Keratinocyte (primary cell): ENCODE measurements around the gene FIP1L1. TPM values are rescaled to one million over a fixed set of nuclear protein-coding genes. Genes with fewer than 3 reads are reported as not detected.

Source experiments
- DNase-seq: peaks from one replicate; pipeline ENCODE4 v3.0.0-alpha.2; 2011; ENCODE audit warnings: low read depth, missing footprints, low spot score
- FAIRE-seq: peaks from 2 replicates; lab custom pipeline; 2011; peaks lifted over from hg19 to GRCh38; lab: Jason Lieb, UNC
- H2AFZ ChIP-seq: 2 replicates; pipeline ENCODE4 v1.6.0; 2012; ENCODE audit warnings: low read length, control low read depth, inconsistent platforms; ENCODE audit not compliant: control insufficient read depth
- H3K27ac ChIP-seq: 2 replicates; pipeline ENCODE4 v1.5.1; 2011; ENCODE audit warnings: low read length; ENCODE audit not compliant: control insufficient read depth, insufficient read depth
- H3K27me3 ChIP-seq: 3 replicates; pipeline ENCODE4 v1.6.0; 2011; ENCODE audit warnings: low read length; ENCODE audit not compliant: control insufficient read depth, insufficient read depth; ENCODE audit errors: extremely low read depth
- H3K36me3 ChIP-seq, 2 experiments: 2 replicates in 1 of 2; 3 replicates in 1 of 2; pipeline ENCODE4 v1.5.1; 2011; ENCODE audit warnings: low read length in 2 of 2, mild to moderate bottlenecking in 1 of 2; ENCODE audit not compliant: control insufficient read depth in 2 of 2, insufficient read depth in 2 of 2; ENCODE audit errors: extremely low read depth in 1 of 2
- H3K4me1 ChIP-seq: 3 replicates; pipeline ENCODE4 v1.5.1; 2011; ENCODE audit warnings: low read length; ENCODE audit not compliant: control insufficient read depth, insufficient read depth; ENCODE audit errors: extremely low read depth
- H3K4me2 ChIP-seq: 3 replicates; pipeline ENCODE4 v1.6.0; 2011; ENCODE audit warnings: low read depth, low read length; ENCODE audit not compliant: control insufficient read depth, insufficient read depth; ENCODE audit errors: extremely low read depth
- H3K4me3 ChIP-seq, 3 experiments: fragments of 200-600 bp in 1 of 3; sonication (generic) in 1 of 3; 2 replicates in 2 of 3; 3 replicates in 1 of 3; pipeline ENCODE4 v1.5.1; 2011 to 2016; ENCODE audit warnings: low read length in 3 of 3, mild to moderate bottlenecking in 3 of 3, control low read depth in 2 of 3, inconsistent platforms in 1 of 3, low read depth in 1 of 3, mixed read lengths in 1 of 3, mixed run types in 1 of 3, moderate library complexity in 1 of 3; ENCODE audit not compliant: control insufficient read depth in 2 of 3, insufficient read depth in 2 of 3; ENCODE audit errors: extremely low read depth in 1 of 3
- H3K79me2 ChIP-seq: 2 replicates; pipeline ENCODE4 v1.6.0; 2012; ENCODE audit warnings: low read length; ENCODE audit not compliant: control insufficient read depth, insufficient read depth
- H3K9ac ChIP-seq: 3 replicates; pipeline ENCODE4 v1.6.0; 2011; ENCODE audit warnings: low read length; ENCODE audit not compliant: control insufficient read depth, insufficient read depth; ENCODE audit errors: extremely low read depth
- H3K9me1 ChIP-seq: 3 replicates; pipeline ENCODE4 v1.6.0; 2011; ENCODE audit warnings: low read length; ENCODE audit not compliant: control insufficient read depth, insufficient read depth; ENCODE audit errors: extremely low read depth
- H3K9me3 ChIP-seq: 2 replicates; pipeline ENCODE4 v1.5.1; 2012; ENCODE audit warnings: low read depth, low read length; ENCODE audit not compliant: control insufficient read depth
- H4K20me1 ChIP-seq: 3 replicates; pipeline ENCODE4 v1.6.0; 2011; ENCODE audit warnings: low read length; ENCODE audit not compliant: control insufficient read depth, insufficient read depth; ENCODE audit errors: extremely low read depth
- EZH2 ChIP-seq: IDR thresholded peaks from one replicate; pipeline ENCODE4 v1.6.1; 2012; ENCODE audit warnings: inconsistent platforms, mild to moderate bottlenecking, low read length, moderate library complexity
- dilution Hi-C: fragments of 300-500 bp; cut with MboI; formaldehyde crosslinking; loops from one replicate; pipeline ENCODE4 v1.7.0; 2020; ENCODE audit warnings: low sequenced_read_pairs; ENCODE audit not compliant: extremely low pct_ligation_motif_present
- polyA plus RNA-seq, 5 experiments: library from polyadenylated mRNA; depleted of rRNA in 3 of 5; stranded (reverse) in 3 of 5; stranded (forward) in 1 of 5; unstranded in 1 of 5; fragments of >200 nt; gene quantifications; 1 replicate in 1 of 5; 2 replicates in 3 of 5; 3 replicates in 1 of 5; pipeline versions ENCODE4 v1.2.1 to v1.2.3, GENCODE V29; 2011 to 2012; ENCODE audit warnings: missing spikeins in 2 of 5, low read depth in 1 of 5, low replicate concordance in 1 of 5
- TF ChIP-seq, protein P1 (sequence below), 3 experiments: IDR thresholded peaks in 1 of 3; conservative IDR thresholded peaks in 1 of 3; optimal IDR thresholded peaks in 1 of 3; 2 replicates in 2 of 3; 3 replicates in 1 of 3; pipeline versions ENCODE3 to v1.5.1; 2011; ENCODE audit warnings: low read length in 3 of 3, mild to moderate bottlenecking in 3 of 3, moderate library complexity in 2 of 3, control low read depth in 1 of 3, inconsistent platforms in 1 of 3; ENCODE audit not compliant: insufficient read depth in 2 of 3; ENCODE audit errors: extremely low read depth in 1 of 3

The FIP1L1 gene
- polyA plus RNA-seq, 1 donor (not counting 4 experiments of a cell fraction or from before 2014, with no cell fraction given), result 36.7 TPM

DNA sequence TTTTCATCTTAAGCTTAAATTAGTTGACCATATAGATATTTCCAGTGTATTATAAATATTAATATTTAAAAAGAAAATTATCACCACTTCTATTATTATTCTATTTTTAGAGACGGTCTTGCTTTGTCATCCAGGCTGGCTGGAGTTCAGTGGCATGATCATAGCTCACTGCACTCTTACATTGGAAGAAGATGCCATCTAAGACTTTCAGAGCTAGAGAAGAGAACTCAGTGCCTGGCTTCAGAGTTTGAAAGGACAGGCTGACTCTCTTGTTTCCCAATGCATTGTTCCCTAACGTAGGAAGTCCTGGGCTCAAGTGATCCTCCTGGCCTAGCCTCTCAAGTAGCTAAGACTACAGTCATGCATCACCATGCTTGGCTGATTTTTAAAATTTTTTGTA lies 75.9 kb downstream of the FIP1L1 start:
- H3K4me1 ChIP-seq, result no peaks in the 10 kb centered on the region
- no peaks in the 10 kb centered on the region for H3K27me3 ChIP-seq
- peak; percentile 29 for FAIRE-seq
- no peaks in the 10 kb centered on the region for H3K9me1 ChIP-seq
- no peak overlapping the region for H3K9ac ChIP-seq
- H4K20me1 ChIP-seq, result no peaks in the 10 kb centered on the region
- no peak overlapping the region for H2AFZ ChIP-seq
- no peak overlapping the region for H3K27ac ChIP-seq
- dilution Hi-C loops, result no loop called here
- H3K36me3 ChIP-seq, result peaks cover 6 to 8% of the 10 kb centered on the region in 2 experiments
- H3K9me3 ChIP-seq, result no peaks in the 10 kb centered on the region
- no peaks in the 10 kb centered on the region for H3K79me2 ChIP-seq
- no peak for DNase-seq
- H3K4me3 ChIP-seq, result no peak overlapping the region
- TF ChIP-seq EZH2, result no peak
- TF ChIP-seq, protein P1, sequence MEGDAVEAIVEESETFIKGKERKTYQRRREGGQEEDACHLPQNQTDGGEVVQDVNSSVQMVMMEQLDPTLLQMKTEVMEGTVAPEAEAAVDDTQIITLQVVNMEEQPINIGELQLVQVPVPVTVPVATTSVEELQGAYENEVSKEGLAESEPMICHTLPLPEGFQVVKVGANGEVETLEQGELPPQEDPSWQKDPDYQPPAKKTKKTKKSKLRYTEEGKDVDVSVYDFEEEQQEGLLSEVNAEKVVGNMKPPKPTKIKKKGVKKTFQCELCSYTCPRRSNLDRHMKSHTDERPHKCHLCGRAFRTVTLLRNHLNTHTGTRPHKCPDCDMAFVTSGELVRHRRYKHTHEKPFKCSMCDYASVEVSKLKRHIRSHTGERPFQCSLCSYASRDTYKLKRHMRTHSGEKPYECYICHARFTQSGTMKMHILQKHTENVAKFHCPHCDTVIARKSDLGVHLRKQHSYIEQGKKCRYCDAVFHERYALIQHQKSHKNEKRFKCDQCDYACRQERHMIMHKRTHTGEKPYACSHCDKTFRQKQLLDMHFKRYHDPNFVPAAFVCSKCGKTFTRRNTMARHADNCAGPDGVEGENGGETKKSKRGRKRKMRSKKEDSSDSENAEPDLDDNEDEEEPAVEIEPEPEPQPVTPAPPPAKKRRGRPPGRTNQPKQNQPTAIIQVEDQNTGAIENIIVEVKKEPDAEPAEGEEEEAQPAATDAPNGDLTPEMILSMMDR (optimal IDR thresholded peaks at IDR 0.05 in 1 of 3, IDR thresholded peaks at IDR 0.05 in 1 of 3, conservative IDR thresholded peaks at IDR 0.05 in 1 of 3; ENCODE audit: extremely low read depth in 1 of 3, insufficient read depth in 2 of 3, low read length in 3 of 3), result no peak
- no peak overlapping the region for H3K4me2 ChIP-seq

DNA sequence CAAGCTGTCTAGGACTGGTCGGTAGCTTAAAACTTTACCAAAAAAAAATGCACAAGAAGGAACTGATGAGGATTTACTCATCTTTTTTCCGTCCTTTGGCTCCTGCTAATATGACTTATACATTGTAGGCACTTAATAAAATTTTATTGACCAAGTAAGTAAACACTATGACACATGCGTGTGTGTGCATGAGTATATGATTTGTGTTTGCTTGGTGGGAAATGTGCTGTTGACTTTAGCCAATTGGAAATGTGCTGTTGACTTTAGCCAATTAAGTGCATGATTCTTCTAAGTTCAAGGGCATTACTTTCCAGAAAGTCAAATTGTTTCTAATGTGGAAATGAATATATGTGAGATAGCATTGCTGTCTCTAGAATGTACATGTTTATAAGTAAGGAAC lies 78.3 kb downstream of the FIP1L1 start:
- Histone ChIP-seq H3K27me3 (no peaks in the 10 kb centered on the region), H3K9ac (no peak overlapping the region), H3K4me3 (no peak overlapping the region), H2AFZ (no peak overlapping the region), H3K36me3 (peaks cover 6 to 14% of the 10 kb centered on the region in 2 experiments), H4K20me1 (no peaks in the 10 kb centered on the region), H3K4me2 (no peak overlapping the region), H3K79me2 (no peaks in the 10 kb centered on the region), H3K4me1 (no peaks in the 10 kb centered on the region), H3K9me3 (no peaks in the 10 kb centered on the region), H3K27ac (no peak overlapping the region), H3K9me1 (no peaks in the 10 kb centered on the region)
- no peak for FAIRE-seq
- DNase-seq, result no peak
- TF ChIP-seq, protein P1 (optimal IDR thresholded peaks at IDR 0.05 in 1 of 3, IDR thresholded peaks at IDR 0.05 in 1 of 3, conservative IDR thresholded peaks at IDR 0.05 in 1 of 3; ENCODE audit: extremely low read depth in 1 of 3, insufficient read depth in 2 of 3, low read length in 3 of 3), result no peak
- TF ChIP-seq EZH2, result no peak
- dilution Hi-C loops, result no loop called here
